ENCODE data around the gene CATSPER3.

CATSPER3 gene

DNA sequence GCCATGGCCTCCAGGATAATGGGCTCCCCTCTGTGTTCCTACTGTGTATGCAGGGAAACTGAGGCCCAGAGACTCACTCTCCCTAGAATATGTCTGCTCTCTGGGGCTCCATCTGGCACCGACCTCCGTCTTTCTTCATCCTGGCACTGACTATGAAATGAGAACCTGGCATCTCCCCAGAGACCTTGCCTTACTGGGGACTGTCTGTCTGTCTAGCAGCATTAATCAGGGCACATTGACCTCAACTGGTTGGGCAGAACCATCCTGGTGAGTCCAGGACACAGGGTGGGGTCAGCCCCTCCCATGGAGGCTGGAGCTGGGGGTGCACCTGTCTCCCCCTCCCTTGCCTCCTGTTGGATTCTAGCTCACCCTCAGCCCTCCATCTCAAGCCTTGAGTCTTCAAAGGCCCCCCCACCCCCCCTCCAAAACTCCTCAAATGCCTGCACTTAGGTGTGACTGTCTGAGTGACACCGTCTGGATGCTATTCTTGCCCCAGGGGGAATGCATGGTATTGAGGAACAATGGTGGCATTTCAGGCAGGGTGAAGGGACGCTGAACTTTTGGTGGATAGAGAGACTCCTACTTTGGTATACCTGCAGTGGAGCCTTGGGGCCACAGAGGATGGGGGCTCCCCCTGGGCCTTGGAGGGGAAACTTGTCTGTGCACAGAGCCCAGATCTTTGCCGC lies 79.1 kb downstream of the CATSPER3 start:
- no peak for DNase-seq

DNA sequence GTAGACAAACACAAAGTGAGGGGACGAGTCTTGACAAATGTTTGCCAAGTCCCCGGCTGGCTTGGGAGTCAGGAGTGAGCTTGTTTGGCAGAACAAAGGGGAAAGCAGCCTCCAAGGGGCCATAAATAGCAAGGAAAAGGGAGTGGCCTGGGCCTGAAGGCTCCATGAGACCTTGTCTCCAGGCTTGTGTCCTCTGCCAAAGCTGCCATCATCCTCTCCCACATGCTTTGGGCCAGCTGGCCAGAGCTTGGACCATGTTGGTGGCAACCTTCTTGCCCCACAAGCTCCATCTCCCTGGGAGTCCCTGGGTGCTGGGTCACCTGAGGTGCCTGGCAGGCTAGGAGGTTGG lies 79.6 kb downstream of the CATSPER3 start:
- DNase-seq, result no peak

DNA sequence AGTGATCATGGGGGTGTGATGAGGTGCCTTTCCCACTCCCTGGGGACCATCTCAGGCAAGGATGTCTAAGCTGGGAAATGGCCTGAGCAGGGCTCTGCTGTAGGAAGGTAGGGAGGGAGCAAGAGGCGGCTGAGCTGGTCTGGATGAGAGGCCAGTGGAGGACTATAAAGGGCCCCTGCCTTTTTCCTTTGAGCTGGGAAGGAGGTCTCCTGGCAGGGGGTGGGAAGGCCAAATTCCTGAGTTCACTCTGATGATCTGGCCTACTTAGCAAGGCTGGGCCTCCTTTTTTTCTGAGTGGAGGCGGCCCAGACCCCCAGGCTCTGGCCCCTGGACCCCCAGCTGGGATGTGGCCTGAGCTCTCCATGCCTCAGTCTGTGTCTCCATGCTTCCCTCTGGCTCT lies 80.6 kb downstream of the CATSPER3 start:
- DNase-seq, result no peak

DNA sequence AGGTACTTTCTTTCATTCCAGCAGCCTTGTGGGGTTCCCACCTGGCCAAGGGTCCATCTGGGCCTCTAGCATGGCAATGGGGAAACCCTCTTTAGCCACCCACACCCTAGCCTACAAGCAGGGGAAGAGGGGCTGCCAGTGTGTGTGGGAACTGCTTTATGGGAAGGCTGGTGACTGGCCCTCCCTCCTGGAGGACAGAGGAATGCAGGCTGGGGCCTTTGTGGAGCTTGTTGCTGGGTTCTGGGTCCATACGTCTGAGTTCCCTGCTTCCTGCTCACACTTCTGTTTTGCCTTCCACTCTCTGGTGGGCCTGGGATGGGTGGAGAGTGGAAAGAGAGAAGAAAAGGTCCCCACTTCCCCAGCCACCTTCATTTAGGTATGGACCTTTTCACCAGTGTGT lies 81.2 kb downstream of the CATSPER3 start:
- DNase-seq, result no peak

DNA sequence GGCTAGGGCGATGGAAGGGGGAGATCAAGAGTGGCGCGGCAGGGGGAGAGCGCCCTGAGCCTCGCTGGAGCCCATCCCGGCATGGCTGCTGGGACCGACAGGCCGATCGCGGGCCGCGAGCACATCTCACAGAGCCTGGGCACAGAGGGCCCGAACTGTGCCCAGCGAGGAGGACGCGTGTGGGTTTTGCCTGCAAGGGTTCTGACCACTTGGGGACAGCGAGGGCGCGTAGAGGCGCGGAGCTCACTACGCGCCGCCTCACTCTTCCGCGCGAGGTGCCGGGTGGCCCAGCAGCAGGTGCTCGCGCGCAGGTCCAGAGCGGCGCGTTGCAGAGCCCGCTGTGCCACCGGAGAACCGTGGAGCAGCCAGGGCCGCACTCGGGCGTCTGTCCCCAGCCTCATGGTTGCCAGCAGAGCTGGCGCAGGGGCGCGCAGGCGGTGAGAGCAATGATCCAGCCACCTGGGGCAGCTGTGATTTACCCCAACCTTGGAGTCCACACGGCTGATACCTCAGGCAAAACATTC lies 82.6 kb downstream of the CATSPER3 start:
- no peak for DNase-seq

DNA sequence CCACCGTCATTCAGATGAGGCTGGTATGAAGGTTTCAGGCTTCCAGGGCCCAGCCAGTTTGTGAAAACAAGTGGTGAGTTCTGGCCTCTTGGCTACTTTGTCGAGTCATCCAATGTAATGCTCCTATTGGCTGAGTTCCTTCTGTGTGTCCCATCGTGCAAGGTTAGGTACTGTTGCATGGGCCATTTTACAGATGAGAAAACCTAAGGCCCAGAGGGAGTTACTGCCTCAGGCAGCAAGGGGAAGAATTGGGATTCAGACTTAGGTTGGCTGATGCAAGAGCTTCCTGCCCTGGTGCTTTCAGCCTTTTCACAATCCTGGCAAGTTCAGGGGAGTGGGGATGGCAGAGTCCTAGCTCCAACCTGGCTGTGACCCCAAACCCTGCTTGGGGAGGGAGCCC lies 83.7 kb downstream of the CATSPER3 start:
- DNase-seq, result no peak

DNA sequence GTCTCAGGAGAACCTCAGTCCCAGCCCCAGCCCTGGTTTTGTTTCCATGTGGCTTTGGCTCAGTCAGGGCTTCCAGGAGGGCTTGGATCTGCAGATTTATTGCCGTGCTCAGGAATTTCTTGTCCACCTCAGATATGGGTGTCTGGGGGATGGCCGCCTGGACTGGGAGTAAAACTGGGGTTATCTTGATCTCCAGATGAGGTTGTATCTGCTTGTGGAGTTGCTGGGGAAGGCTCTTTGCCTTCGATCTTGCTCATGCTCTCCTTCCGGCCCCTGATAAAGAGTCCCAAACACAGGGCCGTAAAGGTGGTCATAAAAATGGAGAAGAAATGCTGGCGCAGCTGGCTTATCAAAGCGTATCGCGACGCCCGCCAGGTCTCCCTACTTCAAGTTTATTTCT lies 84.2 kb downstream of the CATSPER3 start:
- no peak for DNase-seq

DNA sequence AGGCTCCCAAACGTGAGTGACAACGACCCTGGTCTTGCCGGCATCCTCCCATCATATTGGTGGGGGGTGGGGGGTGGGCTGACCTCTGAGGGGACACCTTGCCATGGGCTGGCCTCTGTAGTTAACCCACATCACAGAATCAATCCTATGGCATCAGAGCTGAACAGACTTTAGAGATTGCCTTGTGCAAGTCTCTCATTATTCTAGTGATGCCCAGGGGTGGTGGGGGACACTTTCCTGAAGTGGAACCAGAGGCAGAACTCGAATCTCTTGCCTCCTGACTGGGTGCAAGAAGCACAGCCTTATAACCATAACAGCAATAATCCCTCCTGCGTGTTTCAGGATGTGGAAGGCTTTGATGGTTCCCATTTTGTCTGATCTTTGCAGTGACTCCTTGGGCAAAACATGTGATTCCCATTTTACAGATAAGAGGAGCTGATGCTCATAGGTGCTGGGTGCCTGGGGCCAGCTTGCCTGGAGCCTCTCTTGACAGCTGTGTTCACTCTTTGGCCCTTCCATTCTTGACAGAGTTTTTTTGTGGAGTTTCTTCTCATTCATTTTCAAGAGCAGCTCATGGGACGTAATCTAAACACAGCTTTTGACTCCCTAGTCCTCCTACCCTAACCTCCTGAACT lies 84.9 kb downstream of the CATSPER3 start:
- no peak for DNase-seq

DNA sequence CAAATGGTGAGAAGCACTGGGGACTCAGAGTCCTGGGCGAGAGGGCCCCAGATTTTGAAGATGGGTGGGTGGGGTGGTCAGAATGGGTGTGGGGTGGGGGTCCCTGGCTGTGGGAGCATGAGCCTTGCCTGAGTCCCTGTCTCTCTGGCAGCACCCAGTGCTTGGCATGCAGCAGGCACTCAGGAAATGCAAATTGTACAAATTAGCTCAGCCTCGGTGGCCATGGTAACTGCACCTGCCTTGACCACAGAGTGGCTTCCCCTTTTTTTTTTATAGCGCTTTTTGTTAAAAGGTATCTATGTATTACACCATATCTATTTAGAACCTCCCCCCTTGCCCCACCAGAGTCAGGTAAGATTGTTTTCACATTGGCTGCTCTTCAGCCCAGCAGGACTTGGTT lies 85.6 kb downstream of the CATSPER3 start:
- no peak for DNase-seq

DNA sequence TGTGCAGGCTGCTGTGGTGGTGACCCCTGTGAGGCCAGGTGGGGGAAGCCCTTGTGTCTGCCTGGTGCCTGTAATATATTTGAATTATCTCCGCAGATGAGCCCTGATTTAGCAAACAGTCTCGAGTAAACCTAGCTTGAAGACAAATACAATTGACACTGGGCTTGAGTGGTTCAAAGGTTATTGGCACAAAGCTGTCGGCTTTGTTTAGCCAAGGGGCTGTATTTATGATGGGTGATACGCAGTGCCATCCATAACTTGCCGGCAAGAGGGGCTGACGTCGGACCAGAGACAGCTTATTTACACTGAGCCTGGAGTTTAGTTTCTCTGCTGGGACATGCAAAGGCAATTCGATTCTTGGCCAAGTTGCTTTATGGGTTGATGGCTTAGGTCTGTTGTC lies 86.3 kb downstream of the CATSPER3 start:
- DNase-seq, result no peak

DNA sequence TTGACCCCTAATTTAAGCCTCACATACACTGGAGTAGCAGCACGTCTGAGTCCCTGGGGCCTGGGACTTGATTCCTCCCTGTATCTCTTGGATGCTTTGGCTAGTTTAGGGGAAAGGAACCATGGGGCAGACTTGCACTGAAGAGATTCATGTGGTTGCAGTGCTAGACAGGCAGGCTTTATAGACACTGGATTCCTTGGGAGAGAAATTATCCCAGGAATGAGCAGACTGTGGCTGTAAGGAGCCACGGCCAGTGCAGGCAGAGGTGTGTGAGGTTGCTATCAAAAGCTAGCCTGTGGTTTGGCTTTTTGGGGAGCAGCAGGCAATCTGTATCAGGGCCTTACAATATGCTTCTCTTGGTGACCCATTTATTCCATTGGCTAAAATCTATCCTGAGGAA lies 86.8 kb downstream of the CATSPER3 start:
- DNase-seq, result no peak

DNA sequence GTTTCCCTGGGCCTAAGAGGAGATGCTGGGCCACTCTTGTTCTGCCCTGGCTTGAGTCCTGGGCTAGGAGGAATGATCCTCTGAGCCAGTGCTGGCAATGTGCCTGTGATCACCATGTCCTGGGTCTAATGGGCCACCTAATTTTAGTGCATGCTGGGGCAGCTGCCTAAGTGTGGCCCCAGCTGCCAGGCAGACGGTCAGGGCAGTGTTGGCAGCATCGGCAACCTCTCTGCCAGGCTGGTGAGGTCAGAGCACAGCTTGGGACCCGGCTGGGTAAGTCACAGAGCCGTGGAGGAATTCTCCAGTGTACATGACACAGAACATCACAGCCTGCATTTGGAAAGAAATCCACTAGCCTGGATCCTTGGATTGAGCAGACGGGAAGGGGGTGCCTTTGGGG lies 87.7 kb downstream of the CATSPER3 start:
- no peak for DNase-seq

DNA sequence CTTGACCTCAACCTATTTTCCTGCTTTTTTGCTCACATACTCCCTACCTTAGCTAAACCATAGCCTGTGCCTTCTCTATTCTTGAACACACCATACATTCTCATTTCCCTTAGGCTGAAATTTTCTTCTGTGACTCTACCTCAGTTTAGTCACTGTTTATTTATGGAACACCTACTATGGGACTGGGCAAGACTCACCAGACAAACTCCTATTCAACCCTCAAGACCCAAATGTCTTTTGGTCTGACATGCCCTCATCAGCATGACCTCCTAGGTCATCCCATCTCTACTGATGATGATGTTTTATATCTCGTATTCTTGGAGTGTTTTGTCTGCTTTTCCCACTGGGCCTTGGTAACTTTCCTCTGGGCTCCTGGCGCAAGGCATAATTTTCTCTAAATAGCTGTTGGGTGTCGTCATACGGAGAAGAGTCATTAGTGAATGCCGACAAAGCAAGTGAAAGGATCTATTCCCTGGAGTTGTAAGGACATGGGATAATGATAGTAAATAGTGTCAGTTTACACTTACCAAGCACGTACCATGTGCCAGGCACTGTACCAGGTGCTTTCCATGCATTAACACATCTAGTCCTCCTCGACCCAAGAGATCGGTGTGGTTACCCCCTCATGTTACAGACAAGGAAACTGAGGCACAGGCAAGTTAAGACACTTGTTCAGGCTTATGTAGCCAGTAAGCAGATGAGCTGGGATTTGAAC lies 88.8 kb downstream of the CATSPER3 start:
- DNase-seq, result no peak

DNA sequence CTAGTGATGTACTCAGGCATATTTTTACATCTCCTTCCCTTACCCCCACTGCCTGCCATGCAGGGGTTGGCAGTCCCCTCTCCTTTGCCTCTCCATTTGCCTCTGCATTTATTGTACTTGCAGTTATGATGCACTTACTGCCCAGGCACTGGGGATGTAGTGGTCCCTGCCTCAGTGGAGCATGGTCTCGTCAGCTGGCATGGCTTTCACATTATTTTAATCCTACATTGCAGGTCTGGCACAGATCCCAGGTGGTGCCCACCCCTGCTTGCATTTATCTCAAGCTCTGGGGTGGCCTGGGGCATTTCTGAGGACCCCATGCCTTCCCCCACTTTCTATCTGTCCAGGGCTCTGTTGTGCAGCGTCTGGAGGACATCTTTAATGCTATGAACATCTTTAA lies 89.5 kb downstream of the CATSPER3 start:
- DNase-seq, result no peak

DNA sequence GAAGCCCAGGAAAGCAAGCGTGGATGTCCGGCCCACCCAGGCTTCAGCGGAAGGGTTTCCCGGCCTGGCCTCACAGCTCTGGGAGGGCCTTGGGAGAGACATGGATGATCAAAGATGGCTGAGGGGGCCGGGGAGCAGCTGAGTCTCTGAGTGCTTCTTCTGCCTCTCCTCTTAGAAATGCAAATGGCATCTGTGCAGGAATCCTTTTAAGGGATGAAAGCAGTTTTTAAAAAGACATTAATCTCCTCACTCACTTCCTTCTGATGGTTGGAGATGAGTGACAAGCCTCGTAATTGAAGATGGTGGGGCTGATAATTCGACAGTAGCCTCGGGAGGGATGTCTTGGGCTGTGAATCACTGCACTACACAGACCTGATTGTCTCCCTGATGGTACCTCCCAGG lies 90.6 kb downstream of the CATSPER3 start:
- no peak for DNase-seq

DNA sequence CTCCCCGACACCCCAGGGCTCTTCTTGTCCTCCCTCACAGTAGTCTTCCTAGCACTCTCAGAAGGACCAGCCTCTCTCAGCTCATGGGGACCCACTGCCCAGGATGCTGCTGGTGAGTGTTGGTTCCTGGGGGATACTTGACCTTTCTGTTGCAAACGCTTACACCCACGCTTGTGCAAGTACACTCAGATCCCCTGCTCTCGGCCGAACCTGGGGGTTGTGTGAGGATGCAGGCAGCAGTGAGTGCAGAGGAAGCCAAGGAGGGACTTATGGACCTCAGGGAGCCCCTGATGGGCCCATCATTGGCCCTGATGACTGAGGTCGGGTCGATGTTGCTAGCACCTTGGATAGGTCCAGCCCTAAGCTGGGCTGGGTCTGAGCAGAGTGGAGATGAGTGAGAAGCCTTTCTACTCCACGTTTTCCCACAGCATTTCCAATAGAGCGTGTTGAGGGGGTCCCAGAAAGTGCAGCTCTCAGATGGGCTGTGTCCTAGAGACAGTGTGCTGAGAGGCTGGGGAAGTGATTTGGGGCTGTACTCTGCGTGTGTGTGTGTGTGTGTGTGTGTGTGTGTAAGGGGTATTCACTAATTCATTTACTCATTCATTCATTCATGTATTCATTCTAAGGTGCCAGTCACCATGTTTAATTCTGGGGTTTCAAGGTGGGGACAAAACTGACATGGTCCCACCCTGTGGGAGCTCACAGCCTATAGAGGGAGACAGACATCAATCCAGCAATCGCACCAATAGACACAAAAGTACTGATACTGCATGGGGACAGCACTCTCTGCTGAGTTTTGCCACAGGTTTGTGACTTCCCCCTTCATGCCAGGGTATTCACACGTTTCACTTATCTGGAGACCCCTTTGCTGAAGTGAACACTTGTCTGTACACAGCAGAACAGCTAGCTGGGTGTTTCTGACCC lies 91.6 kb downstream of the CATSPER3 start:
- DNase-seq, result no peak

DNA sequence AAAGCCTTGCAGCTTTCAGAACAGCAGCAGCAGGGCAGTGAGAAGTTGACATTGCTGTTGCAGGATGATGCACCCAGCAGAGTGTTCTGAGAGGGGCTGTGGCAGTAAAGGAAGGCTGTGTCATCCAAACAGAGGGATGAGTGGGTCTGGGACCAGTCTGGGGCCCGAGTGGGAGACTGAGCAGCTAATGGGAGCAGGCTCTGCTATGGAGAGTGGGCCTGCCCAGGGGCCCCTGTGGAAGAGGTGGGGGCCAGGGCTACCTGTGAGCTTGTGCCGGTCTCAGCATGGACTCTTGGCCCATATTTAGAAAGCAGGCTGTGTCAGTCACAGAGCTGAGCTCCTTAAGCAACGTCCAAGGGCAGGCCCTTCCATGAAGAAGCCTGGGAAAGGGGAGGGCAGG lies 92.3 kb downstream of the CATSPER3 start:
- no peak for DNase-seq

DNA sequence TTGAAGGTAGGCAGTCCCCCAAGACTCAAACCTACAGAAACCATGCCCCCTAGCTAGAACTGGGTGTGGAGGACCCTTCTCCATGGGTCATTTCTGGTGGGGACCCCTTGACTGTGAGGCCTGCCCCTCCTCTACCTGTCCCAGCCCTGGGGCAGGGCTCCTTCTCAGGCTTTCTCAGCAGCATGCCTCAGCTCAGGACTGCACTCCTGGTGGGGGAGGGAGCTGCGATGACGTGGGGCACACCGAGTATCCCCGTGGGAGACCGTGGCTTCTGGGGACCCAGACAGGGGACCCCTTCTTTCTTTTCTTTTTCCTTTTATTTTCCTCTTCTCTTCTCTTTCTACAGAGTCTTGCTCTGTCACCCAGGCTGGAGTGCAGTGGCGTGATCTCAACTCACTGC lies 93.3 kb downstream of the CATSPER3 start:
- DNase-seq, result no peak

All from activated CD8-positive, alpha-beta memory T cell treated with anti-CD3 and anti-CD28 coated beads for 24 hours (primary cell).